CD14-positive monocyte (primary cell): Measurements from ENCODE around the gene SREK1. TPM values are rescaled to one million over a fixed set of nuclear protein-coding genes. Genes with fewer than 3 reads are reported as not detected.

Experiments used
- DNase-seq, 3 donors: peaks; one replicate each; pipeline ENCODE4 v3.0.0-alpha.2; 2011 to 2022
- H2AFZ ChIP-seq: 2 replicates; pipeline ENCODE4 v1.6.0; 2012; ENCODE audit warnings: mild to moderate bottlenecking, low read depth, low read length, inconsistent platforms; ENCODE audit not compliant: insufficient read depth, poor library complexity, severe bottlenecking
- H3K27ac ChIP-seq, 2 donors: 1 replicate in 1 of 2; 2 replicates in 1 of 2; pipeline ENCODE4 v1.5.1; 2012 to 2013; ENCODE audit warnings: low read length in 2 of 2, control low read depth in 1 of 2, inconsistent platforms in 1 of 2, low read depth in 1 of 2, mild to moderate bottlenecking in 1 of 2
- H3K27me3 ChIP-seq, 2 donors: one replicate each; pipeline versions ENCODE4 v1.6.0 to v1.6.1; 2011 to 2013; ENCODE audit warnings: low read length in 2 of 2; ENCODE audit not compliant: control insufficient read depth in 2 of 2, insufficient read depth in 2 of 2
- H3K36me3 ChIP-seq, 2 donors: replicated peaks in 1 of 2; 1 replicate in 1 of 2; 2 replicates in 1 of 2; pipeline versions ENCODE4 v1.5.1 to v1.6.1; 2012 to 2013; ENCODE audit warnings: low read length in 2 of 2, control low read depth in 1 of 2, inconsistent platforms in 1 of 2, mild to moderate bottlenecking in 1 of 2; ENCODE audit not compliant: insufficient read depth in 2 of 2, control insufficient read depth in 1 of 2
- H3K4me1 ChIP-seq, 2 donors: 1 replicate in 1 of 2; 2 replicates in 1 of 2; pipeline versions ENCODE4 v1.5.1 to v1.6.1; 2012 to 2013; ENCODE audit warnings: low read length in 2 of 2, control low read depth in 1 of 2, inconsistent platforms in 1 of 2, mild to moderate bottlenecking in 1 of 2, moderate library complexity in 1 of 2; ENCODE audit not compliant: insufficient read depth in 2 of 2, control insufficient read depth in 1 of 2
- H3K4me2 ChIP-seq: replicated peaks from 2 replicates; pipeline ENCODE3; 2012; ENCODE audit warnings: low read length, moderate library complexity, mild to moderate bottlenecking; ENCODE audit not compliant: poor library complexity, severe bottlenecking; ENCODE audit errors: extremely low read depth
- H3K4me3 ChIP-seq, 3 experiments: fragments of 200-600 bp in 1 of 3; sonication (generic) in 1 of 3; replicated peaks in 1 of 3; 1 replicate in 2 of 3; 2 replicates in 1 of 3; pipeline ENCODE4 v1.5.1; 2011 to 2013; ENCODE audit warnings: low read length in 3 of 3, mild to moderate bottlenecking in 3 of 3, control low read depth in 2 of 3, low read depth in 2 of 3, inconsistent platforms in 1 of 3, moderate library complexity in 1 of 3
- H3K79me2 ChIP-seq: 2 replicates; pipeline ENCODE4 v1.6.0; 2012; ENCODE audit warnings: mild to moderate bottlenecking, control low read depth, inconsistent platforms, low read length, moderate library complexity; ENCODE audit not compliant: insufficient read depth
- H3K9ac ChIP-seq: 2 replicates; pipeline ENCODE4 v1.6.0; 2017; ENCODE audit warnings: low read length, mild to moderate bottlenecking; ENCODE audit not compliant: insufficient read depth, poor library complexity, severe bottlenecking
- H3K9me3 ChIP-seq, 2 donors: replicated peaks in 1 of 2; 1 replicate in 1 of 2; 2 replicates in 1 of 2; pipeline versions ENCODE4 v1.5.1 to v1.6.1; 2012 to 2013; ENCODE audit warnings: low read length in 2 of 2, control low read depth in 1 of 2; ENCODE audit not compliant: control insufficient read depth in 1 of 2, insufficient read depth in 1 of 2
- H4K20me1 ChIP-seq: 2 replicates; pipeline ENCODE4 v1.6.0; 2012; ENCODE audit warnings: mild to moderate bottlenecking, low read length, control low read depth, moderate library complexity; ENCODE audit not compliant: insufficient read depth
- H3K27ac Mint-ChIP-seq, 7 donors: one replicate each; pipeline ENCODE4 v1.8.0; 2020; ENCODE audit warnings: mild to moderate bottlenecking in 7 of 7, mixed read lengths in 7 of 7, moderate library complexity in 6 of 7, inconsistent platforms in 2 of 7
- H3K27me3 Mint-ChIP-seq, 3 donors: one replicate each; pipeline ENCODE4 v1.8.0; 2021 to 2022; ENCODE audit warnings: low read depth in 3 of 3, mild to moderate bottlenecking in 3 of 3, mixed read lengths in 3 of 3, moderate library complexity in 3 of 3, inconsistent platforms in 1 of 3
- H3K36me3 Mint-ChIP-seq, 2 donors: one replicate each; pipeline ENCODE4 v1.8.0; 2020; ENCODE audit warnings: mixed read lengths in 2 of 2, inconsistent platforms in 1 of 2, mild to moderate bottlenecking in 1 of 2
- H3K4me1 Mint-ChIP-seq: one replicate; pipeline ENCODE4 v1.8.0; 2020; ENCODE audit warnings: mild to moderate bottlenecking, mixed read lengths
- H3K4me3 Mint-ChIP-seq, 2 donors: one replicate each; pipeline ENCODE4 v1.8.0; 2020; ENCODE audit warnings: mild to moderate bottlenecking in 2 of 2, mixed read lengths in 2 of 2, moderate library complexity in 1 of 2
- H3K9me3 Mint-ChIP-seq, 7 donors: one replicate each; pipeline ENCODE4 v1.8.0; 2020 to 2022; ENCODE audit warnings: mixed read lengths in 7 of 7, mild to moderate bottlenecking in 6 of 7, moderate library complexity in 6 of 7, inconsistent platforms in 2 of 7
- WGBS: methylation state at CpG from one replicate; pipeline ENCODE4 v1.1.5; 2013; ENCODE audit warnings: missing lambda C conversion rate; ENCODE audit not compliant: insufficient coverage; 5-methylcytosine and 5-hydroxymethylcytosine counted together
- intact Hi-C, 2 donors: fragments of 100-400 bp; cut with micrococcal nuclease; formaldehyde crosslinking; loops; one replicate each; pipeline versions ENCODE4 v1.15.0 to v1.15.1; 2023
- polyA plus RNA-seq, 3 donors: library from polyadenylated mRNA; depleted of rRNA in 1 of 3; unstranded in 2 of 3; stranded (reverse) in 1 of 3; fragments of 300-500 nt in 2 of 3; fragments of >200 nt in 1 of 3; fragmentation: Illumina TruSeq in 2 of 3; gene quantifications; 1 replicate in 2 of 3; 2 replicates in 1 of 3; pipeline ENCODE4 v1.2.3, GENCODE V29; 2012 to 2021
- TF ChIP-seq, protein P1 (sequence below): fragments of 200-600 bp; IDR thresholded peaks from one replicate; pipeline ENCODE4 v1.8.0; 2022; ENCODE audit warnings: antibody characterized with exemption, mild to moderate bottlenecking

SREK1 gene
- polyA plus RNA-seq, 3 donors = 6.4 to 34.8 (median 9.8) TPM

DNA sequence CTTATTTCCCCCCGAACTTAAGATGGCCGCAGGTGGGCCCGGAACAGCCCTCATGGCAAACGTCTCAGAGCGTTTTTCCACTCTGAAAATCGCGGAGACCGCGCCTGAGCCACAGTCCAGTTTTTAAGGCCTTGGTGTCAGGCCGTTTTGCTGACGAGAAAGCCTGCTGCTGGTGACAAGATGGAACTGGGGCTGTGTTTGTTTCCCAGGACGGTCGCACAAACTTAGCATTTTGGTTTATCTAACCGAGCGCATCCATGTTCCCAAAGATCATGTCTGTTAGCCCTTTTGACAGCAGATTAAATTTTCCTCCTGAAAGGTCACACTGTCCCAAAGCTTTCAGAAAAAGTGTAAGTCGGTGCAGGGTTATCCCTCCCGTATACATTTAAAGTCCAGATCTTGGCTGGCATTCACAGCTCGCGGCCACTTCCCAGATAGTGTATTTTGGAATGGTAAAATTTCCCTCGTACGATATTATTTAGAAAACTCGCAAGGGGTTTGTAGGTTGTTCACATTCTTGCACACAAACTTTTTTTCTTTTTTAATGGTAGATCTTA, 812 bp downstream of the SREK1 start:
- Mint-ChIP-seq H3K36me3 (peaks cover 0 to 6% of the 10 kb centered on the region in 2 donors), H3K27me3 (no peaks in the 10 kb centered on the region), H3K27ac (peak overlapping the region; percentile 99 to 100 (median 100)), H3K9me3 (no peaks in the 10 kb centered on the region), H3K4me1 (peaks cover 27% of the 10 kb centered on the region), H3K4me3 (peak overlapping the region; percentile 97)
- TF ChIP-seq, protein P1, sequence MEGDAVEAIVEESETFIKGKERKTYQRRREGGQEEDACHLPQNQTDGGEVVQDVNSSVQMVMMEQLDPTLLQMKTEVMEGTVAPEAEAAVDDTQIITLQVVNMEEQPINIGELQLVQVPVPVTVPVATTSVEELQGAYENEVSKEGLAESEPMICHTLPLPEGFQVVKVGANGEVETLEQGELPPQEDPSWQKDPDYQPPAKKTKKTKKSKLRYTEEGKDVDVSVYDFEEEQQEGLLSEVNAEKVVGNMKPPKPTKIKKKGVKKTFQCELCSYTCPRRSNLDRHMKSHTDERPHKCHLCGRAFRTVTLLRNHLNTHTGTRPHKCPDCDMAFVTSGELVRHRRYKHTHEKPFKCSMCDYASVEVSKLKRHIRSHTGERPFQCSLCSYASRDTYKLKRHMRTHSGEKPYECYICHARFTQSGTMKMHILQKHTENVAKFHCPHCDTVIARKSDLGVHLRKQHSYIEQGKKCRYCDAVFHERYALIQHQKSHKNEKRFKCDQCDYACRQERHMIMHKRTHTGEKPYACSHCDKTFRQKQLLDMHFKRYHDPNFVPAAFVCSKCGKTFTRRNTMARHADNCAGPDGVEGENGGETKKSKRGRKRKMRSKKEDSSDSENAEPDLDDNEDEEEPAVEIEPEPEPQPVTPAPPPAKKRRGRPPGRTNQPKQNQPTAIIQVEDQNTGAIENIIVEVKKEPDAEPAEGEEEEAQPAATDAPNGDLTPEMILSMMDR = no peak
- H3K79me2 ChIP-seq = peaks cover 57% of the 10 kb centered on the region
- peaks cover 14% of the 10 kb centered on the region for H4K20me1 ChIP-seq
- peak overlapping the region; percentile 98 to 100 for H3K27ac ChIP-seq
- peak overlapping the region; percentile 83 for H3K4me2 ChIP-seq
- 0% methylated on average over 16 of the region's 22 CpGs for WGBS
- H3K27me3 ChIP-seq = no peaks in the 10 kb centered on the region
- H3K9me3 ChIP-seq = no peaks in the 10 kb centered on the region
- intact Hi-C loops = loop anchor here (5.0 to 10.0 kb wide), 4 partner anchors 220 to 523 kb away; partner anchors contain the start of genes TRIM23 (in 2 of the 2), ERBIN (in 1 of the 2), NLN (in 1 of the 2) and SGTB (in 1 of the 2)
- peak overlapping the region; percentile 82 for H2AFZ ChIP-seq
- peaks cover 0 to 1% of the 10 kb centered on the region in 2 donors for H3K36me3 ChIP-seq
- peaks cover 11 to 26% of the 10 kb centered on the region in 2 donors for H3K4me1 ChIP-seq
- H3K9ac ChIP-seq = peak overlapping the region; percentile 98
- no peak for DNase-seq
- H3K4me3 ChIP-seq = peak overlapping the region; percentile 66 to 99 (median 86)

DNA sequence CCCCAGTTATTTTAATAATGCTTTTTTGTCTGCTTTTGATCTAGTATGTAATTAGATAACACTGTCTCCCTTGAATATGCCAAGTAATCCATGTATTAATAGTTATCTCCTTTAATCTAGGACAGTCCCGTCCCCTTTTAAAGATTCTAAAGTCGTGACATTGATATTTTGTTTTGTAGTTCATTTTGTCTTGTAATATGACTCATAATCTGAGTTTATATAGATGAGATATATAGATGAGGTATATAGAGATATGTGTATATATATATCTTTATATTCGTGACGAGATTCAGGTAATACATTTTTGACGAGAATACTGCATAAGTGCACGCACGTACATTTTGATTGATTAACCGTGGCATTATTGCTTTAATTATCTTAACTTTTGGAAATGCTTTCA, 1.6 kb downstream of the SREK1 start:
- TF ChIP-seq, protein P1 = no peak
- intact Hi-C loops = loop anchor here (10.0 kb wide), 2 partner anchors 221 to 521 kb away; partner anchors contain the start of genes ERBIN (in 1 of the 2), SHLD3 (in 1 of the 2), TRAPPC13 (in 1 of the 2) and TRIM23 (in 1 of the 2)
- Histone ChIP-seq H3K4me3 (peak overlapping the region in 1 of 3 experiments; percentile 86), H3K36me3 (peaks cover 0 to 6% of the 10 kb centered on the region in 2 donors), H2AFZ (peak overlapping the region; percentile 82), H3K79me2 (peaks cover 65% of the 10 kb centered on the region), H3K9me3 (no peaks in the 10 kb centered on the region), H4K20me1 (peaks cover 20% of the 10 kb centered on the region), H3K27me3 (no peaks in the 10 kb centered on the region), H3K4me1 (peaks cover 11 to 26% of the 10 kb centered on the region in 2 donors), H3K4me2 (peak overlapping the region; percentile 83), H3K27ac (peak overlapping the region in 1 of 2 donors; percentile 98), H3K9ac (peak overlapping the region; percentile 98)
- Mint-ChIP-seq H3K27ac (peak overlapping the region in 2 of 7 donors; percentile 18 to 84), H3K9me3 (peaks cover 0 to 5% (median 0%) of the 10 kb centered on the region in 7 donors), H3K36me3 (peaks cover 3 to 6% of the 10 kb centered on the region in 2 donors), H3K4me1 (peaks cover 30% of the 10 kb centered on the region), H3K4me3 (peak overlapping the region; percentile 13 to 70), H3K27me3 (no peaks in the 10 kb centered on the region)
- no CpG with 5 or more reads among the region's 8 CpGs for WGBS
- no peak for DNase-seq
